ENCODE data around the gene GNG4. TPM values are rescaled to one million over a fixed set of nuclear protein-coding genes. Genes with fewer than 3 reads are reported as not detected.
A peak's percentile ranks its signal among the peaks of the same experiment; 100 is the strongest.
"Not testable (repeated sequence)": the region's sequence is repeated elsewhere in the genome, so short reads cannot be mapped to it uniquely, and the experiment has no call there.

The GNG4 gene
- total RNA-seq, 2 donors from 2014 or later: 0.05 TPM; not detected in 1

DNA sequence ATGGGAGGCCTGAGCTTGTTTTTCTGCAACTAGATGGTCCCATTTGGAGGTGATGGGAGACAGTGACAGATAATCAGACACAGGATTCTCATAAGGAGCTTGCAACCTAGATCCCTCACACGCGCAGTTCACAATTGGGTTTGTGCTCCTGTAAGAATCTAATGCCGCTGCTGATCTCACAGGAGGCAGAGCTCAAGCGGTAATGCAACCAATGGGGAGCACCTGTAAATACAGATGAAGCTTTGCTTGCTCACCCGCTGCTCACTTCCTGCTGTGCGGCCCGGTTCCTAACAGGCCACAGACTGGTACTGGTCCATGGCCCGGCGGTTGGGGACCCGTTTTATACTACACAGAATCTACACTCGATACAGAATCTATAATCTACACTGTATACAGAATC is 92.8 kb downstream of the GNG4 start:
- intact Hi-C loops (cut with DNase I): no loop called here
- DNase-seq (no peak), ATAC-seq (no peak)

DNA sequence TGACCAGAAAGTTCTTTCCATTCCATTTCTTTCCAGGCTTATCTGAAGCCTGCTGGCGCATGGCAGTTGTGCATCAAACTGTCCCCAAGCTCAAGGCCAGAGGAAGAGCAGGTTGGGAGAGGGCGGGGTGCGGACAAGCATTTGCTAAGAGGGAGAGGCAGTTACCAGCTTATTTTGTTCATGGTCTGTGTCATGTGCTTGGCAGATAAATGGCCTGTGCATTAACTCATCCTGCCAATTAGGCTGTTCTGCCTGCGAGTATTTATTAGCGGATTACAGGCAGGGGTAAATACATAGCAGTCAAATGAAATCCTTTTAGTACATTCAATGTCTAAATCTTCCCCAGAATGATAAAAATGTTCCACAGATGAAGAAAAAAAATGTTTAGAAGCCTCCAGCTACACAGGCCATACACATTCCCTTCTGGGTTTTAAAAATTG is 96.5 kb downstream of the GNG4 start:
- ATAC-seq (no peak), DNase-seq (no peak)
- intact Hi-C loops (cut with DNase I): no loop called here

DNA sequence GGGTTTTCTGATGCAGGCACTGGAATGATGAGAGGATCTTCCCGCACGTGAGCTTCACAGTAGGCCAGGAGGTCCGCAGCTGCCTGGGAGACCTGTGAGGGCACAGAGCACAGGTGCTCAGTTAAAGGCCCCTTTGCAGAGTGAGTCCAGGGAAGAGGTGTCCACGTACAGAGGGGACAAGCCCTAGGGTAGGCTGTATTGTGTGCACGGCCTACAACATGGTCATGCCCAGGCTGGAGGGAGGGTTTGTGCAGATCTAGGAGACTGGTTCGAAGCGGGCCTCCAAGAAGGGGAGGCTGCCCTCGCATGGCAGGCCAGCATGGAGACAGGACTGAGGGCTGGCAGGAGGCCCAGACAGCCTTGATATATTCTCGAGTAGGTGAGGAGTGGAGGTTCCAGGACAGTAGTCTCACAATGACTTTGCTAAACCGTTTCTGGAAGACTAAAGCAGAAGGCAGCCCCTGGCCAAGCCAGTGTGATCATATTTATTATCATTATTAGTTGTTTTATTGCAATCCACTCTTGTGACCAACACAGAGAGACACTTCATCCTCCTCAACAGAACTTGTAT is 97.4 kb downstream of the GNG4 start:
- peak; percentile 55 to 64 for ATAC-seq
- DNase-seq: no peak
- intact Hi-C loops (cut with DNase I): no loop called here

DNA sequence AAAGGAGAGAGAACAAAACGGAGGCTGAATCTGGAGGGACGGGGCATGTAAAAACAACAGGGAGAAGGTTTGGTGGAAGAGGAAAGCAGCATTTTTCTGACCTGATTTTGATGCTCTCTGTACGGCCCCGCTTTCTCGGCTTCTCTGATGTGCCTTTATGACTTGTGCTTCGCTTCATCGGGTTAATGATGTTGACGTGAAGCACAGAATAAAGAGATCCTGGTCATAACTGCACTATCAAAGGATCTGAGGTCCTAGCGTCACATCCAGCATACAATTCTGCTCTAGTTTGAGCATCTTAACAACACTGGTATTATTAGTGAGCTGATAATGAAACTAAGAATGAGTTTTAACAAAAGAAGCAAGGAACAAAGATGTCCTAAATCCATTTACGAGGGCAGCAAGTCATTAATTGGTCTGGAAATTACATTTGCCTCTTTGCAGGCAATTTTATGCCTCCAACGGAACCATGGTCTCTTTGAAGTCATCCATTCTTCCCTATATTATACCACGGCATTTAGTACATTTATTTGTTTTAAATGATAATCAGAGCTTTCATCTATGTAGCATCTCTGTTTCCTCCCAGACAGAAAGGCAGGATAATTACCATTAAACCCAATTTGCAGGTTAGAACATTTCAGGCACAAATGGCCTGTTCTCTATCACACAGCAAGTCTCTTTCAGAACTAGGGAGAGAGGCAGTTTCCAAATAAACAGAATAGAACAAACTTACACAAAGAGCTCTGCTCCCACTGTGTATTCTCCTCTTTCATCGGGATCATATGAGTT is 100.0 kb downstream of the GNG4 start:
- intact Hi-C loops (cut with DNase I): no loop called here
- DNase-seq (no peak), ATAC-seq (no peak)

DNA sequence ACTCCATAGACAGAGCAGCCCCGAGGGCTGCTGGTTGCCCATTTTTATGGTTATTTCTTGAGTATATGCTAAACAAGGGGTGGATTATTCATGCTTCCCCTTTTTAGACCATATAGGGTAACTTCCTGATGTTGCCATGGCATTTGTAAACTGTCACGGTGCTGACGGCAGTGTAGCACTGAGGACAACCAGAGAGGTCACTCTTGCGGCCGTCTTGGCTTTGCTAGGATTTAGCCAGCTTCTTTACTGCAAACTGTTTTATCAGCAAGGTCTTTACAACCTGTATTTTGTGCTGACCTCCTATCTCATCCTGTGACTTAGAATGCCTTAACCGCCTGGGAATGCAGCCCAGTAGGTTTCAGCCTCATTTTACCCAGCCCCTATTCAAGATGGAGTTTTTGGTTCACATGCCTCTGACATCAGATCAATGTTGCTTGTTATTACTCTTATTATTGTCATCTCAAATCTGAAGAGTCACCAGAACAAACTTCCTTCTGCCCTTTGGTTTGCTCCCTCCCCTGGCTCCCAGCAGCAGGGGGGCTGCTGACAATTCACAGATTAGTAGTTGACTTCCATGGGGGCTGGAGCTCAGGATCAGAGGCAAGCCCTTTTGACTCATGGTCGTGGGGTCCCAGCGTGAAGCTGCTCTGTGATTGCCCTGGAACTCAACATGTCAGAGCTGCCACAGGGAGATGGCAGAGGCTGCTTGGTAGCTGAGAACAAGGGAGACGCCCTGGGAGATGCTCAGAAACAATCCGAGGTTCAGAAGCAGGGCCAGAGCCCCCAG is 103.0 kb downstream of the GNG4 start:
- intact Hi-C loops (cut with DNase I); ATAC-seq; DNase-seq: not testable (repeated sequence)

DNA sequence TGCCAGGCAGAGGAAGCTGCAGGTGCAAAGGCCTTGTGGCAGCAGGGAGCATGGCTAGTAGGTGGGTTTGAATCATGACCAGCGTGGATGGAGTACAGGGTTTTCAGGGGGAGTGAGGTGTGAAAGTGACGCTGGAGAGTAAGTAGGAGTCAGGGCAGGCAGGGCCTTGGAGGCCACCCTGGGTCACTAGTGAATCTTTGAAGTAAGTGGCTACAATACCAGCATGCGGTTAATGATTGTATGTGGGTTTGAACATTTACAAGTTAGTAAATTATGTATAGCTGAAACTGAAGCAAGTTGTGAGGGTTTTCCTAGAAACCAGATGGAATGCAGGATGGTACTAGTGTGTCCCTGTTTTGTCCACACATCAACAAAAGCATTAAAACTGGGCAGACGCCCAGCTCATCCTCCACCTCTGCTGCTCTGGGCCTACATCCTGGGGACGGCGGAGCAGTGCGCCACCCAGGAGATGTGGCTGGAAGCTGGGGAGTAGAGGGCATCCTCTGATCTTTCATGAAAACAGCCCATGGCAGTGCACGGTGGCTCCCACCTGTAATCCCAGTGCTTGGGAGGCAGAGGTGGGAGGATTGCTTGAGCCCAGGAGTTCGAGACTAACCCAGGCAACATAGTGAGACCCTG is 104.2 kb downstream of the GNG4 start:
- ATAC-seq: no peak
- no peak for DNase-seq
- intact Hi-C loops (cut with DNase I): no loop called here

DNA sequence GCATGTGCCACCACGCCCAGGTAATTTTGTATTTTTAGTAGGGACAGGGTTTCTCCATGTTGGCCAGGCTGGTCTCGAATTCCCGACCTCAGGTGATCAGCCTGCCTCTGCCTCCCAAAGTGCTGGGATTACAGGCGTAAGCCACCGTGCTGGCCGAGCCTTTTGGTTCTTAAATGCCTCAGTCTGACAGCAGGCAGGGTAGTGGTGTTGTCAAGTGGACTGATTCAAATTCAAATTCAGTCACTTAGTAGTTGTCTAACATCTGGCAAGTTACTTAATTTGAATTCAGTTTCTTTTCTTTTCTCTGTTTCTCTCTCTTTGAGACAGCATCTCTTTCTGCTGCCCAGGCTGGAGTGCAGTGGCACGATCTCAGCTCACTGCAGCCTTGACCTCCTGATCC is 106.7 kb downstream of the GNG4 start:
- intact Hi-C loops (cut with DNase I); ATAC-seq; DNase-seq: not testable (repeated sequence)

DNA sequence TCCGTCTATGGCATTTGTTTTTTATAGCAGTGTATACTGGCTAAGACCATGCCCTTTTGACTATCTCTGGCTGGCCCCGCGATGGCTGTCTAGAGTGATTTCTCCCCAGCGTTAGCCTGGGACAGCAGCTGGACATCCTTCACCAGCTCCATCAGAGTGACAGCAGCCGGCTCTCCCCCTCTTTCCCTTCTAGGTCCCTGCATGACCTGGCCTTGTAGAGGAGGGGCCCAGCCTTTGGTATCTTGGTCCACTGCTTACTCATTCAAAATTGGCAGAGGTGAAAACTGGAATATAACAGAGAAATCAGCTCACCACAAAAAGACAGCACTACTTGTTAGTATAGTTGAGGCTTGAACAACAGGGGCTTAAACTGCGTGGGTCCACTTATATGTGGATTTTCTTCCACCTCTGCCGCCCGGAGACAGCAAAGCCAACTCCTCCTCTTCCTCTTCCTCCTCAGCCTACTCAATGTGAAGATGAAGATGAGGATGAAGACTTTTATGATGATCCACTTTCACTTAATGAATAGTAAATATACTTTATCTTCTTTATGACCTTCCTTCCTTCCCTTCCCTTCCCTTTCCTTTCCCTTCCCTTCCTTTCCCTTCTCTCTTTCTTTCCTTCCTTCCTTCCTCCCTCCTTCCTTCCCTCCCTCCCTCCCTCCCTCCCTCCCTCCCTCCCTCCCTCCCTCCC is 116.0 kb downstream of the GNG4 start:
- DNase-seq (no peak), ATAC-seq (no peak)
- intact Hi-C loops (cut with DNase I): no loop called here

DNA sequence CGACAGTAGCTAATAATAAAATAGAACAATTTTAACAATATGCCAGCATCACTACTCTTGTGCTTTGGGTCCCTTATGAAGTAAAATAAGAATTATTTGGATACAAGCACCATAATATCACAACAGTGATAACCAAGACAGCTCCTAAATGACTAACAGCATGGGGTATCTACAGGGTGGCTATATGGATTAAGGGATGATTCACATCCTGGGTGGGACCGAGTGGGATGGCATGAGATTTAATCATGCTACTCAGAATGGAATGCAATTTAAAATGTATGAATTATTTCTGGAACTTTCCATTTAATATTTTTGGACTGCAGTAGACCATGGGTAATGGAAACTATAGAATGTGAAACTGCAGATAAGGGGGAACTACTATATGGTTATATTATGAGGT is 117.2 kb downstream of the GNG4 start:
- no peak for DNase-seq
- no peak for ATAC-seq
- intact Hi-C loops (cut with DNase I): no loop called here

DNA sequence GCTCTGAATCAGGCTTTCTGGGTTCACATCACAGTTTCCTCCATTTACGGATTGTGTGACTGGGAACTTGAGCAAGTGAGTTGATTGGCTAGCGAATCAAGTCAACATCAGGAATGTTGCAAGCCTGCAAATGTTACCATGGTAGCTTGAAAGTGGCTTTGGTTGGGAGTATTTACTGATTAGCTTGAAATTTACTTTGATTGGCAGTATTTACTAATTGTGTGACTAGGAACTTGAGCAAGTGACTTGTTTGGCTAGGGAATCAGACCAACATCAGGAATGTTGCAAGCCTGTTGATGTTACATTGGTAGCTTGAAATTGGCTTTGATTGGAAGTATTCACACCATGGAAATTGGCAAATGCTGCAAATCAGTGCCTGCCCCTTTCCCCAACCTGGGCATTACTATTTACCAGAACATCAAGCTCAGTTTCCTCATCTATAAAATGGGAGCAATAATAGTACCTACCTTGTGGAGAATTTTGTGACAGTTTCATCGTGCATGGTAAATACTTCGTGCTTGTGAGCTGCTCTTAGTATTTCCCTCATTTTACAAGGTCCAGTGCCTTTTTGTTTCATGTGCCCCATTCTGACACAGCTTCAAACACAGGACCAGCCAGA is 122.3 kb downstream of the GNG4 start:
- intact Hi-C loops (cut with DNase I): no loop called here
- ATAC-seq: no peak
- no peak for DNase-seq

DNA sequence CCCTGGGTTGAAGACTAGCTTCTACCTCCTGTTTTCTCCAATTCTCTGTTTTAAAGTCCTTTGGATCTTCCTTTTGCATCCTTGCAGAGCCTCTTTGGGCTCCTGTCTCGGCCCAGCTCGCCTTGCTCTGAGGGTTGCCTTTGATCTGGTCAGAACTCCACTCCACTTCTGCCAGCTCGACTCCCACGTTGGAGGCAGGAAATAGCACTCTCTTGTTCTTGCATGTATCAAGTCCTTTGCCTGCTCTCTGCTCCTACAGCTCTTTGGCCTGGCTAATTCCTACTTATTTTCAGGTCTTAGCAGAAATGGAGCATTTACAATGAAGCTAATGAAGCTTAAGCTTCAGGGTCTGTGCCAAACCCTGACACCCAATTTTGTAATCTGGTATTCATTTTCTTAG is 124.3 kb downstream of the GNG4 start:
- no peak for DNase-seq
- intact Hi-C loops (cut with DNase I): no loop called here
- no peak for ATAC-seq

DNA sequence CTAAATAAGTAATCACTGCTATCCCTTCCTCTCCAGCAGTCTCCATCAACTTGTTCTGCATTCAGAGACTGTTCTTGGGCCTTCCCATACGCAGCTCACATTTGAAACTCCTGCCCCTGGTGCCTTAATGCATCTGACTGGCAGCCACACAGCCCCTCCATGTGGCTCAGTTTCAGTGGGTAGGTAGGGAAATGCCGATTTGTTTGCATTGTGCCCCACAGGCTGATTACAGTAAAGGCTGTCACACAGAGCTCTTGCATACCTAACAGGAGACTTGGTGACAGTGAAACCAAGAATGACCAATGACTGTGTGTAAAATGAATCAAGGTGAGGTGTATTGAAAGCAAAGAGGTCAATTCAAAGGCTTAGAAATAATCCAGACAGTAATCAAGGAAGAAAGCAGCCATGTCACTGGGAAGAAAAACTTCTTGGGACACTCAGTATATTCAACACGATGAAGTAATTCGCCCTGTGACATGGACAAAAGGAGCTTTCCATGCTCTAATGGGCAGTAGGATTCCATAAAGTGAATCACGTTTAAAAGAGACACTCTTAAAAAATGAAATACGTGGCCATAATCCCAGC is 132.6 kb downstream of the GNG4 start:
- ATAC-seq: no peak
- intact Hi-C loops (cut with DNase I): loop anchor here in 1 of 2 donors (10.0 kb wide), 1 partner anchor 268 kb away; no protein-coding TSS in a partner anchor

DNA sequence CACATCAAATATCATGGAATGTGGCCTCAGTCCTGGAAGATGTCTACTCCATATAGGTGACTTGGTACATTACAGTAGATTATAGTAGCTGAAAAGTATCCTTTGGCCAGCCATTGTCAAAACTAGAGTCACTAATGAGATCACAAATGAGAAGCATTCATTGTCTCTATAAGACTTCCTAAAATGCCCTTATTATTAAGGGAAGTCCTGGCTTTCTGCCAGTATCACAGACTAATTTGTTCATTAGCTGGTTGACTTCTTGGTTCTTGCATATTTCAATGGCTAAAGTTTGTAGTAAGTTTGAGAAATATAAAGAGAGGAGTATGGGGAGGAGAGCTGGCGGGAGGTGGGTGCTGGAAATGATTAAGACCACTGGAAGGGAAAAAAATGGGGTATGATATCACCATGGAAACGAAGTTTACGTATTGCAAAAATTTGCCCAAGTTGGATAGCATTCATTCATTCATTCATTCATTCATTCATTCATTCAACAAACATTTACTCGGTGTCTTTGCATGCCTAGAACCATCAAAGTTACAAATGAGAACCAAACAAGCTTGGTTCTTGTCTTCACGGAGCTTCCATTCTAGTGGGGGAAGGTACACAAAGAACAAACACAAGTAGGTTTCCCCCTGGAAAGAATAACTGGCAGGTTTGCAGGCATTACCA is 133.6 kb downstream of the GNG4 start:
- intact Hi-C loops (cut with DNase I): loop anchor here in 1 of 2 donors (10.0 kb wide), 1 partner anchor 269 kb away; no protein-coding TSS in a partner anchor
- no peak for DNase-seq
- ATAC-seq: no peak

More for the DNA sequence above, 132.6 kb downstream of the GNG4 start:
- no peak for DNase-seq

DNA sequence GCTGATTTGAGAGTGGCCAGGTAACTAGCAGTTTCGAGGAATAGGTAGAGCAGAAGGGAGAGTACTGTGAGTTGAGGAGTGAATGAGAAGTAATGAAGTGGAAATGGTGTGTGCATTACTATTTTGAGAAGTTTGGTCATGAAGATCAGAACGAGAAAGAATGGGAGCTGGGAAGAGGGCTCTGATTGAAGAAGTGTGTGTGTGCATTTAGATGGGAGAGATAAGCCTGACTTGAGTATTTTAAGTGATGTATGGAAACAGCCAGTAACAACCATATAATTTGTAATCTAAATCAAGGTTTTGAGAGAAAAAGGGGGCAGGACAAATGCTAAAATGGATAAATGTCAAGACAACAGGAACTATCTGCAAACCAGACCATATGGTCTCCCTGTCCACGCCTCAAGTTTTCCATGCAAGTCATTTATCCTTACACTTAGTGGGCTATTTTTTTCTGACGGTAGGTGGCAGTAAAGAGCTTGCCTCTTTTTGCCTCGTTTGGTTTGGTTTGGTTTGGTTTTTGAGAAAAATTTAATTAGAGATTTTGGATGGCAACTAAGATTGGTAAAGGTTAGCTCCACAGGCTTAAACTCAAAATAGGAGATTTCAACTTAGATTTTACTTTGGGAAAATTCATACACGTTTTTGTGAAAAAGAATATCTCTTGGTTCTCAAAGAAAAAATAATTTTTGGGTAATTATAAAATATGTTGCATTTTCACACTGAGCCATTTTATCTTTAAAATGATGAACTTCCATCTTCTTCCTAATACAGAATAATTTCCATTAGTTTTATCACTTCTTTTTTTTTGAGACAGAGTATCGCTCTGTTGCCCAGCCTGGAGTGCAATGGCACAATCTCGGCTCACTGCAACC is 135.9 kb downstream of the GNG4 start:
- intact Hi-C loops (cut with DNase I): loop anchor here (5.0 to 10.0 kb wide), 3 partner anchors 269 to 459 kb away; no protein-coding TSS in a partner anchor
- DNase-seq: no peak
- ATAC-seq: peak; percentile 47

DNA sequence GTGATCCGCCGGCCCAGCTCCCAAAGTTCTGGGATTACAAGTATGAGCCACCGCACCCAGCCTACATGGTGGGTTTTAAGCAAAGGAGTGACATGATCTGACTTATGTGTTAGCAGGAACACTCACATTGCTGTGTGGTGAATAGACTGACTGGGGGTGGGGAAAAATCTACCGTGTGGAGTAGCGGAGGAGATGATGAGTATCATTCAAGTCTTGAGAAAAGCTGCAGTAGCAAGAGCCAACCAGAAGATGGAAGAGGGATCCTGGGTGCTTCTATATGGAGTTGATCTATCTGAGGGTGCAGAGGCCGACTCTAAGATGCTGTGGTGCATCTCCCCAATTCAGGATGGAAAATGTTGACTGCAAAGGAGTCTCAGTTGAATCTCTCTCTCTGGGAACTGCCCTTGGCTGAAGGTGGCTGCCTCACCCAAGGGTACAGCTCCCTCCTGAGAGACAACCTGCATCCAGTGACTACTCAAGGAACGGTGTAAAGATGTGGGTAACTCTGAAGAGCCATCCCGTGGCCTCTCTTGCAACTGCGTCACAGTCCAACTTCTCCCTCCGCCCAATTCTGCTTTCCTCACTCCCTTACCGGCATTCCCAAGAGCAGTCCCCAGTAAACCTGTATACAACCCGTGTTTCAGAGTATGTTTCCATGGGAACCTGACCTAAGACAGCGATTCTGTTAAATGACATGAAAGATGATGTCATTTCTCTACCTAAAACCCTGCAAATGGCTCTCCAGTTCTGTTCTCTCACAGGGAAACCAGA is 137.9 kb downstream of the GNG4 start:
- intact Hi-C loops (cut with DNase I): loop anchor here (5.0 to 10.0 kb wide), 3 partner anchors 271 to 461 kb away; no protein-coding TSS in a partner anchor
- ATAC-seq: no peak

DNA sequence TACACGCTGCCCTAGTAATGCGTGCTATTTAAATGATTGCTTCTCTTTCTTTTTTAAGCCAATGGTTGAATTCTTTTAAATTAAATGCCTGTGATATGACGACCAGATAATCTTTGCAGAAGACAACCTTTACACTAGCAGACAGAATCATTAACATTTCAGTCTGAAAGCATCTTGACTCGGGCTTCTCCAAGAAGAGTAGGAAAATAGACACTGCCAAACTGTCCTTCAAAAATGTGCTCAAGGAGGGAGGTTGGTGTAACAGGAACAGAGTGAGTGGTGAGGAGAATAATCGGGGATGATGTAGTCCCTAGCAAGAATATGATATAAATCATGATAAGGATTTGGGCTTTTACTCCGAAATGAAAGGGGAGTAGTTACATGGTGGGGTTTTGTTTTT is 138.8 kb downstream of the GNG4 start:
- intact Hi-C loops (cut with DNase I): loop anchor here (5.0 to 10.0 kb wide), 3 partner anchors 271 to 461 kb away; no protein-coding TSS in a partner anchor
- DNase-seq: no peak
- no peak for ATAC-seq

More for the DNA sequence above, 137.9 kb downstream of the GNG4 start:
- no peak for DNase-seq

All from left cardiac atrium (tissue), 4 donors.